H1 (cell line): Measurements from ENCODE around the gene NOS2. TPM values are rescaled to one million over a fixed set of nuclear protein-coding genes. Genes with fewer than 3 reads are reported as not detected.

Experiments used
- CTCF ChIA-PET: fragments of 300-600 bp; sonication (Branson Sonifier 250); formaldehyde crosslinking; loops from one replicate; lab custom pipeline; 2021; ENCODE audit not compliant: partially characterized antibody; lab: Charles Lee
- POLR2A ChIA-PET: fragments of 300-600 bp; sonication (Branson Sonifier 250); formaldehyde crosslinking; loops from one replicate; lab custom pipeline; 2021; ENCODE audit warnings: inconsistent platforms; ENCODE audit not compliant: partially characterized antibody; lab: Charles Lee
- DNase-seq, 2 experiments: peaks; one replicate each; pipeline versions ENCODE4 v3.0.0 to v3.0.0-alpha.2; 2010 to 2022; ENCODE audit warnings: low spot score in 2 of 2, low read depth in 1 of 2, mixed read lengths in 1 of 2
- FAIRE-seq: peaks from 2 replicates; lab custom pipeline; 2011; peaks lifted over from hg19 to GRCh38; lab: Jason Lieb, UNC
- H2AFZ ChIP-seq: 2 replicates; pipeline ENCODE4 v1.8.1; 2012; ENCODE audit warnings: low read length, inconsistent platforms
- H2AK5ac ChIP-seq: 2 replicates; pipeline ENCODE4 v1.6.1; 2013; ENCODE audit warnings: low read depth, low read length
- H2BK120ac ChIP-seq: replicated peaks from 2 replicates; pipeline ENCODE3; 2013; ENCODE audit warnings: low read depth, low read length, inconsistent platforms
- H2BK12ac ChIP-seq: 2 replicates; pipeline ENCODE4 v1.6.1; 2013; ENCODE audit warnings: low read depth, low read length
- H2BK15ac ChIP-seq: 2 replicates; pipeline ENCODE4 v1.6.1; 2013; ENCODE audit warnings: low read length
- H2BK20ac ChIP-seq: 2 replicates; pipeline ENCODE4 v1.6.1; 2013; ENCODE audit warnings: low read length
- H2BK5ac ChIP-seq: 2 replicates; pipeline ENCODE4 v1.6.1; 2013; ENCODE audit warnings: low read depth, low read length
- H3K14ac ChIP-seq: 2 replicates; pipeline ENCODE4 v1.6.1; 2013; ENCODE audit warnings: inconsistent platforms; ENCODE audit not compliant: insufficient read length
- H3K18ac ChIP-seq: 2 replicates; pipeline ENCODE4 v1.6.1; 2013; ENCODE audit warnings: low read length; ENCODE audit errors: extremely low read depth
- H3K23ac ChIP-seq: 2 replicates; pipeline ENCODE4 v1.6.1; 2013; ENCODE audit warnings: inconsistent platforms; ENCODE audit not compliant: insufficient read length
- H3K23me2 ChIP-seq: 2 replicates; pipeline ENCODE4 v1.6.1; 2013; ENCODE audit warnings: low read depth, low read length
- H3K27ac ChIP-seq: 2 replicates; pipeline ENCODE4 v1.6.1; 2011; ENCODE audit warnings: low read depth, low read length, inconsistent platforms
- H3K27me3 ChIP-seq, 4 experiments: replicated peaks in 1 of 4; 1 replicate in 1 of 4; 2 replicates in 3 of 4; pipeline versions ENCODE4 v1.6.1 to v1.8.1; 2011 to 2013; ENCODE audit warnings: low read length in 3 of 4, mild to moderate bottlenecking in 3 of 4, inconsistent platforms in 2 of 4, mixed read lengths in 2 of 4, moderate library complexity in 1 of 4; ENCODE audit not compliant: control insufficient read depth in 3 of 4, insufficient read depth in 3 of 4; ENCODE audit errors: extremely low read depth in 1 of 4
- H3K36me3 ChIP-seq, 4 experiments: 2 replicates each; pipeline versions ENCODE4 v1.6.1 to v1.8.1; 2011 to 2013; ENCODE audit warnings: mild to moderate bottlenecking in 4 of 4, low read length in 3 of 4, moderate library complexity in 2 of 4, control low read depth in 1 of 4, inconsistent platforms in 1 of 4; ENCODE audit not compliant: insufficient read depth in 4 of 4, control insufficient read depth in 2 of 4
- H3K4ac ChIP-seq: replicated peaks from 2 replicates; pipeline ENCODE3; 2013; ENCODE audit warnings: low read length, low read depth, mixed read lengths, inconsistent platforms; ENCODE audit not compliant: insufficient read length
- H3K4me1 ChIP-seq, 4 experiments: replicated peaks in 1 of 4; 1 replicate in 1 of 4; 2 replicates in 3 of 4; pipeline versions ENCODE4 v1.6.1 to v1.8.1; 2011 to 2013; ENCODE audit warnings: low read length in 3 of 4, inconsistent platforms in 2 of 4, mixed read lengths in 1 of 4; ENCODE audit not compliant: insufficient read depth in 4 of 4, control insufficient read depth in 3 of 4
- H3K4me2 ChIP-seq, 2 experiments: 2 replicates each; pipeline versions ENCODE4 v1.6.1 to v1.8.1; 2011 to 2013; ENCODE audit warnings: low read depth in 2 of 2, low read length in 2 of 2, control low read depth in 1 of 2, inconsistent platforms in 1 of 2, mild to moderate bottlenecking in 1 of 2; ENCODE audit not compliant: insufficient read depth in 1 of 2
- H3K4me3 ChIP-seq, 4 experiments: fragments of 200-600, 300-600 bp in 1 of 4; sonication (generic), shearing (Covaris generic), sonication (Bioruptor Twin) in 1 of 4; 2 replicates each; pipeline versions ENCODE4 v1.5.1 to v1.8.1; 2011 to 2016; ENCODE audit warnings: low read length in 4 of 4, low read depth in 3 of 4, control low read depth in 2 of 4, inconsistent platforms in 2 of 4, mild to moderate bottlenecking in 2 of 4, mixed read lengths in 1 of 4, moderate library complexity in 1 of 4; ENCODE audit not compliant: insufficient read depth in 2 of 4; ENCODE audit errors: extremely low read depth in 1 of 4
- H3K56ac ChIP-seq: replicated peaks from 2 replicates; pipeline ENCODE3; 2013; ENCODE audit warnings: low read depth, mild to moderate bottlenecking, mixed read lengths, low read length, inconsistent platforms; ENCODE audit not compliant: insufficient read length
- H3K79me1 ChIP-seq: 2 replicates; pipeline ENCODE4 v1.6.1; 2013; ENCODE audit warnings: low read depth, low read length, control low read depth
- H3K79me2 ChIP-seq, 2 experiments: 2 replicates each; pipeline versions ENCODE4 v1.6.1 to v1.8.1; 2012 to 2013; ENCODE audit warnings: low read length in 2 of 2, mild to moderate bottlenecking in 2 of 2, inconsistent platforms in 1 of 2; ENCODE audit not compliant: insufficient read depth in 2 of 2, control insufficient read depth in 1 of 2
- H3K9ac ChIP-seq, 4 experiments: replicated peaks in 1 of 4; 1 replicate in 1 of 4; 2 replicates in 3 of 4; pipeline versions ENCODE4 v1.6.1 to v1.8.1; 2011 to 2013; ENCODE audit warnings: low read depth in 3 of 4, low read length in 3 of 4, control low read depth in 2 of 4, mild to moderate bottlenecking in 2 of 4, moderate library complexity in 2 of 4, inconsistent platforms in 1 of 4; ENCODE audit errors: extremely low read depth in 1 of 4
- H3K9me3 ChIP-seq, 2 experiments: 2 replicates each; pipeline versions ENCODE4 v1.6.1 to v1.8.1; 2012 to 2013; ENCODE audit warnings: mild to moderate bottlenecking in 2 of 2, moderate library complexity in 2 of 2, control low read depth in 1 of 2, inconsistent platforms in 1 of 2, low read depth in 1 of 2, low read length in 1 of 2, mixed read lengths in 1 of 2; ENCODE audit not compliant: insufficient read depth in 2 of 2
- H4K20me1 ChIP-seq, 2 experiments: replicated peaks in 1 of 2; 2 replicates each; pipeline versions ENCODE3 to v1.8.1; 2011 to 2013; ENCODE audit warnings: inconsistent platforms in 2 of 2, low read length in 2 of 2, mild to moderate bottlenecking in 1 of 2; ENCODE audit not compliant: insufficient read depth in 2 of 2, control insufficient read depth in 1 of 2
- H4K5ac ChIP-seq: 2 replicates; pipeline ENCODE4 v1.6.1; 2013; ENCODE audit warnings: low read length, low read depth, mixed read lengths, inconsistent platforms; ENCODE audit not compliant: insufficient read length
- H4K8ac ChIP-seq: 2 replicates; pipeline ENCODE4 v1.8.0; 2013; ENCODE audit warnings: mild to moderate bottlenecking, moderate library complexity, low read length, inconsistent platforms; ENCODE audit not compliant: insufficient read depth; ENCODE audit errors: extremely low read depth
- H4K91ac ChIP-seq: replicated peaks from 2 replicates; pipeline ENCODE3; 2013; ENCODE audit warnings: low read length, mixed read lengths, inconsistent platforms; ENCODE audit not compliant: insufficient read length
- CREB1 ChIP-seq: IDR thresholded peaks from 2 replicates; pipeline ENCODE4 v1.6.1; 2012; ENCODE audit warnings: inconsistent platforms
- EGR1 ChIP-seq: IDR thresholded peaks from 2 replicates; pipeline ENCODE4 v1.6.1; 2011; ENCODE audit warnings: low read depth, low read length, borderline replicate concordance
- HDAC6 ChIP-seq: IDR thresholded peaks from one replicate; pipeline ENCODE4 v1.7.1; 2012; ENCODE audit warnings: low read depth, mild to moderate bottlenecking, inconsistent platforms, low read length, moderate library complexity
- NANOG ChIP-seq: IDR thresholded peaks from 2 replicates; pipeline ENCODE4 v1.6.1; 2011; ENCODE audit warnings: low read length, low read depth, mild to moderate bottlenecking, inconsistent platforms; ENCODE audit not compliant: insufficient read depth, poor library complexity, severe bottlenecking
- POLR2AphosphoS5 ChIP-seq: IDR thresholded peaks from 2 replicates; pipeline ENCODE4 v1.6.1; 2011; ENCODE audit warnings: low read depth, low read length
- SIN3A ChIP-seq, 2 experiments: IDR thresholded peaks in 1 of 2; conservative IDR thresholded peaks in 1 of 2; 2 replicates each; pipeline ENCODE4 v1.6.1; 2011 to 2012; ENCODE audit warnings: low read length in 2 of 2, improper control_type of control experiment in 1 of 2, low read depth in 1 of 2, mild to moderate bottlenecking in 1 of 2
- SP1 ChIP-seq: IDR thresholded peaks from 2 replicates; pipeline ENCODE4 v1.6.1; 2011; ENCODE audit warnings: low read depth, low read length
- SP4 ChIP-seq: IDR thresholded peaks from 2 replicates; pipeline ENCODE4 v1.6.1; 2012; ENCODE audit warnings: low read length, inconsistent platforms
- TAF7 ChIP-seq: optimal IDR thresholded peaks from 2 replicates; pipeline ENCODE3; 2011; ENCODE audit warnings: low read depth, mild to moderate bottlenecking, inconsistent platforms, low read length, moderate library complexity, borderline replicate concordance
- WGBS, 2 experiments: shearing (Covaris generic) in 1 of 2; methylation state at CpG; one replicate each; pipeline versions ENCODE4 v1.1.6 to v1.1.7; 2013 to 2015; ENCODE audit warnings: low lambda C conversion rate in 2 of 2, mixed read lengths in 2 of 2, inconsistent platforms in 1 of 2, low coverage in 1 of 2, missing lambda C conversion rate in 1 of 2; ENCODE audit not compliant: insufficient replicate concordance in 2 of 2, insufficient coverage in 1 of 2, insufficient read length in 1 of 2; ENCODE audit errors: extremely low coverage in 1 of 2, missing lambda C conversion rate in 1 of 2; 5-methylcytosine and 5-hydroxymethylcytosine counted together
- polyA plus RNA-seq, 7 experiments: library from polyadenylated mRNA; depleted of rRNA in 3 of 7; stranded (reverse) in 5 of 7; unstranded in 2 of 7; fragments of >200 nt in 5 of 7; fragments of 200-250 nt in 2 of 7; gene quantifications; 1 replicate in 5 of 7; 2 replicates in 1 of 7; 4 replicates in 1 of 7; pipeline versions ENCODE4 v1.2.1 to v1.2.3, GENCODE V29; 2011 to 2013; ENCODE audit warnings: missing spikeins in 2 of 7, mixed read lengths in 2 of 7
- total RNA-seq: library from RNA; stranded (reverse); fragmentation: NEBNext Ultra II Directional; extraction: Animal tissue kit (Norgen Biotek cat#: 25700); gene quantifications from 2 replicates; pipeline ENCODE4 v1.2.1, GENCODE V29; 2021
- TF ChIP-seq, protein P1 (sequence below): IDR thresholded peaks from 2 replicates; pipeline ENCODE4 v1.6.1; 2012; ENCODE audit warnings: inconsistent platforms
- TF ChIP-seq, protein P2 (sequence below): IDR thresholded peaks from 2 replicates; pipeline ENCODE4 v1.6.1; 2011; ENCODE audit warnings: low read length, improper control_type of control experiment

The NOS2 gene
- total and polyA plus RNA-seq, 2 of the 8 experiments (the other 6 are each of a cell fraction or from before 2014, with no cell fraction given) = 1.0 to 1.9 TPM

DNA sequence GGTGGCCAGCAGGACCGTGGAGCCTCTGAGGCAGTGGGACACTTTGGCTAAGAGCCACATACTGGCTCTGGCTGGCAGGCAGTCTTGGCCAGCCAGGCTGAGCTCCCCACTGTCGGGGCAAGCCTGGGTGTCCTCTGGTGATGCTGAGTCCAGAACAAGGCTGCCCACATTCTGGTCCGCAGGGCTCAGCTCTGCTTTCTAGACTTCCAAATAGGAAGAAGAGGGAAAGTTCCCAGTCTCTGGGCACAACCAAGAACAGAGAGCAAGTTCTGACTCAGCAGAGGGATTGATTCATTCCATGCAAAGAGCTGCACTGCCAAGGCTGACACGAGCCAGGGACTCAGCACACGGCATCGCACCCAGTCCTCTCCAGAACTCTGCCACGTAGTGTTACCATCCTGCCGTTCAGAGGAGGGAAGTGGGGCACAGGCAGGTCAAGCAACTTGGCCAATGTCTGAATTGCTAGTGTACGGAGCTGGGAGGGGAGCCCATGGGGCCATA, 58.9 kb downstream of the NOS2 start:
- Histone ChIP-seq H4K5ac (no peak overlapping the region), H3K79me2 (no peaks in the 10 kb centered on the region), H3K14ac (no peak overlapping the region), H3K79me1 (no peaks in the 10 kb centered on the region), H2BK12ac (no peak overlapping the region), H2BK20ac (no peak overlapping the region), H2AFZ (peak overlapping the region; percentile 39; the same call in 1 of the 2 replicates), H3K23ac (no peak overlapping the region), H3K27me3 (no peaks in the 10 kb centered on the region), H3K18ac (no peak overlapping the region), H3K9me3 (no peaks in the 10 kb centered on the region), H4K8ac (no peak overlapping the region; the same call in 1 of the 2 replicates), H2AK5ac (no peak overlapping the region), H2BK15ac (no peak overlapping the region), H3K36me3 (no peaks in the 10 kb centered on the region), H4K91ac (no peak overlapping the region), H3K4me3 (no peak overlapping the region), H3K4ac (no peak overlapping the region), H2BK5ac (no peak overlapping the region), H3K56ac (no peak overlapping the region), H3K27ac (no peak overlapping the region), H3K23me2 (no peaks in the 10 kb centered on the region), H4K20me1 (no peaks in the 10 kb centered on the region), H3K4me2 (no peak overlapping the region), H3K9ac (no peak overlapping the region), H3K4me1 (no peaks in the 10 kb centered on the region), H2BK120ac (no peak overlapping the region)
- FAIRE-seq = no peak
- WGBS, 2 experiments = 88% methylated on average over 9 of the region's 9 CpGs; no CpG with 5 or more reads in 1 of the 2 experiments
- ChIA-PET CTCF (interaction anchor here (1.1 to 9.1 kb wide), 7 partner anchors 13 to 361 kb away, joined by 3 to 66 read pairs (median 8); no protein-coding TSS in a partner anchor), POLR2A (no interaction called here)
- peak in 1 of 2 experiments; percentile 26 for DNase-seq
- TF ChIP-seq CREB1 (no peak), NANOG (no peak), TAF7 (no peak), SP1 (no peak), EGR1 (no peak), SIN3A (conservative IDR thresholded peaks at IDR 0.05 in 1 of 2, IDR thresholded peaks at IDR 0.05 in 1 of 2; ENCODE audit: low read depth in 1 of 2, low read length in 2 of 2) (no peak), POLR2AphosphoS5 (no peak), HDAC6 (no peak), SP4 (no peak)
- TF ChIP-seq, protein P1, sequence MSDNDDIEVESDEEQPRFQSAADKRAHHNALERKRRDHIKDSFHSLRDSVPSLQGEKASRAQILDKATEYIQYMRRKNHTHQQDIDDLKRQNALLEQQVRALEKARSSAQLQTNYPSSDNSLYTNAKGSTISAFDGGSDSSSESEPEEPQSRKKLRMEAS = no peak
- TF ChIP-seq, protein P2, sequence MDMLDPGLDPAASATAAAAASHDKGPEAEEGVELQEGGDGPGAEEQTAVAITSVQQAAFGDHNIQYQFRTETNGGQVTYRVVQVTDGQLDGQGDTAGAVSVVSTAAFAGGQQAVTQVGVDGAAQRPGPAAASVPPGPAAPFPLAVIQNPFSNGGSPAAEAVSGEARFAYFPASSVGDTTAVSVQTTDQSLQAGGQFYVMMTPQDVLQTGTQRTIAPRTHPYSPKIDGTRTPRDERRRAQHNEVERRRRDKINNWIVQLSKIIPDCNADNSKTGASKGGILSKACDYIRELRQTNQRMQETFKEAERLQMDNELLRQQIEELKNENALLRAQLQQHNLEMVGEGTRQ = no peak
